HG03439 (cell line): ENCODE results near the gene ENTPD2.

Experiments used
- ATAC-seq: cut with Tn5 transposase; IDR thresholded peaks from one replicate; pipeline ENCODE4 v1.9.1; 2021; ENCODE audit warnings: mild to moderate bottlenecking, moderate library complexity; ENCODE audit not compliant: unreplicated experiment

Gene ENTPD2

GRCh38 chr9:137053944-137054931 is at the start of gene ENTPD2:
Gene ENTPD2 (minus strand): TSS chr9:137054061. CDS start chr9:137053997, 64 bp downstream.
- ATAC-seq = no peak

DNA sequence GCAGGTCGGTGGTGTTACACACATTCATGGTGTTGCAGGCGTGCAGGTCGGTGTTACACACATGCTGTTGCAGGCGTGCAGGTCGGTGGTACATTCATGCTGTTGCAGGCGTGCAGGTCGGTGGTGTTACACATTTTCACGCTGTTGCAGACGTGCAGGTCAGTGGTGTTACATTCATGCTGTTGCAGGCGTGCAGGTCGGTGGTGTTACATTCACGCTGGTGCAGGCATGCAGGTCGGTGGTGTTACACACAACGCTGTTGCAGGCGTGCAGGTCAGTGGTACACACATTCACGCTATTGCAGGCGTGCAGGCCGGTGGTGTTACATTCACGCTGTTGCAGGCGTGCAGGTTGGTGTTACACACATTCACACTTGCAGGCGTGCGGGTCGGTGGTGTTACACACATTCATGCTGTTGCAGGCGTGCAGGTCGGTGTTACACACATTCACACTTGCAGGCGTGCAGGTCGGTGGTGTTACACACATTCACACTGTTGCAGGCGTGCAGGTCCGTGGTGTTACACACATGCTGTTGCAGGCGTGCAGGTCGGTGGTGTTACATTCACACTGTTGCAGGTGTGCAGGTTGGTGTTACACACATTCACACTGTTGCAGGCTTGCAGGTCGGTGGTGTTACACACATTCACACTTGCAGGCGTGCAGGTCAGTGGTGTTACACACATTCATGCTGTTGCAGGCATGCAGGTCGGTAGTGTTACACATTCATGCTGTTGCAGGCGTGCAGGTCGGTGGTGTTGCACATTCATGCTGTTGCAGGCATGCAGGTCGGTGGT is 49.5 kb upstream of the ENTPD2 start:
- no peak for ATAC-seq

- ATAC-seq = no peak
Measured at GRCh38 chr9:137099231-137099630, 45.4 kb upstream of the ENTPD2 start.

- no peak for ATAC-seq
Measured at GRCh38 chr9:137097761-137098462, 44.1 kb upstream of the ENTPD2 start.

DNA sequence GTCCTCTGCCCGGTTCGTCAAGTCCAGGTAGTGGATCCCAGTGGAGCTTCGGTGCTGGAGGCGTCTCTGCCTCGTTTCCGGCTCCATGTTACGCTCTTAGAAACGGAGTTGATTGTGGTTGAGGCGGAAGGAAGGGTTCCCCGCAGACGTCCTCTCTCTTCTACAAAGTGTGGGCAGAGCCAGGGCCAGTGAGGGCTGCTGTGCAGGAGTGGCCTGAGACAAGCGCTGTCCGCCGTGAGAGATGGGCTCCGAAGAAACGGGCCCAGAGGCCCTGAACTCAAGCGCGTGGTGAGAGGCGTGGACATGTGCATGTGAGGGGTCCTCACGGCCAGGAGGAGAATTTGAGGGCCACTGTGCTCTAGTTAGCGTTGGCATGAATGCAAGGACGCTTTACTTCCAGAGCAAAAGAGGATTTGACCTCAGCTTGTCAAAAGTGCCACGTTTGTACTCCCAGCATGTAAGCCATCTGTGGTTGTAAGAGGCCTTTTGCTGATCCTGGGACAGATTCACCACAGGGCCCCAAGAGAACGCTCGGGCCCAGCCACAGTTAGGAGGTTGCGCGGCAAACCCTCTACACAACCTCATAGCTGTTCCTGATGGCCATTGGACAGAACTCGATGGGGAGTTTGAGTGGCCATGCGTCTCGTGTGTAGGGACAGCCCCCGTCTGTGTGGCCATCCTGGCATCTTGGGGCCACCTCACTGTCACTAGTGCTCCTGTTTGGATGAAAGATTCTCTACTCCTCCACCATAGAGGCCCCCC is 43.1 kb upstream of the ENTPD2 start:
- no peak for ATAC-seq

GRCh38 chr9:137095664-137096517 is 42.0 kb upstream of the ENTPD2 start:
- ATAC-seq = peak; percentile 83

- no peak for ATAC-seq
Measured at GRCh38 chr9:137089232-137089947, 35.5 kb upstream of the ENTPD2 start.

DNA sequence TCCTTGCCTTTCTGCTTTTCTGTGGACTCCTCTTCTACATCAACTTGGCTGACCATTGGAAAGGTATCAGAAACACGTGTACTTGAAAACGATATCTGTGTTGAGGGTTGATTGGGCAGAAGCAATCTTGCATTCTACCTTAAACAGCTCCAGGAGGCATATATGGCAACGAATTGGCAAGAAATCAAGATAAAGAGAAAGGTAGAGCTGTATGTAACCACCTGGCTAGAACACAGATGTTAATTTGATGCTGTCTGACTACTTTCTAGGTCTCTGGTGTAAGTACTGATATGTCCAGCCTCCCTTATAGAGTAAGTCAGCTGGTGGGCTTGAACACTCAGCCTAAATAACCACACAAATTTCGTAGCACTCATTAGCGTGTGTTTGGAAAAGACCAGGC is 34.3 kb upstream of the ENTPD2 start:
- no peak for ATAC-seq

DNA sequence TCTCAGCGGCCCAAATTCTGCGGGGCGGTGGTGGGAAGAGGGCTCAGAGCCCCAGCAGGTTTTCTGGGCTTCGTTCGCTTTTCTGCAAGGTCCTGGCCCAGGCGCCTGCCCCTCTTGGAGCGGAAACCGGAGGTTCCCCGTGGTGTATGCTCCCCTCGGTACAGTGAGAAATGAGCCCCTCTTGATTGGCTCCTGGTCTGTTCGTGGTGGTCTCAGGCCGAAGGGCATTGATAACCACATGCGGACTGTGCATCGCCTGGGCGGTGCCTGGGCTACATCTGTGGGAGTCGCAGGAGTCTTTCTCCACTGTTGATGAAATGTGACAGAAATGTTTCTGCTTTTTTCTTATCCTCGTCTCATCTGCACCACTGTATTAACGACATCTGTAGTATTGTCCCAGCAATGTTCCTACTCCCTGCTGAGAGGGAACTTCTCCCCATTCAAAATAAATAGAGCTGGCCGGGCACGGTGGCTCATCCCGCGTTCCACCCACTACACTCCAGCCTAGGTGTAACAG is 33.6 kb upstream of the ENTPD2 start:
- peak; percentile 2 for ATAC-seq

- ATAC-seq = peak; percentile 78
Measured at GRCh38 chr9:137086531-137087408, 32.9 kb upstream of the ENTPD2 start, which contains the start of gene MAN1B1. Gene MAN1B1 (plus strand): TSS chr9:137086985. CDS start chr9:137087000, 15 bp downstream.

DNA sequence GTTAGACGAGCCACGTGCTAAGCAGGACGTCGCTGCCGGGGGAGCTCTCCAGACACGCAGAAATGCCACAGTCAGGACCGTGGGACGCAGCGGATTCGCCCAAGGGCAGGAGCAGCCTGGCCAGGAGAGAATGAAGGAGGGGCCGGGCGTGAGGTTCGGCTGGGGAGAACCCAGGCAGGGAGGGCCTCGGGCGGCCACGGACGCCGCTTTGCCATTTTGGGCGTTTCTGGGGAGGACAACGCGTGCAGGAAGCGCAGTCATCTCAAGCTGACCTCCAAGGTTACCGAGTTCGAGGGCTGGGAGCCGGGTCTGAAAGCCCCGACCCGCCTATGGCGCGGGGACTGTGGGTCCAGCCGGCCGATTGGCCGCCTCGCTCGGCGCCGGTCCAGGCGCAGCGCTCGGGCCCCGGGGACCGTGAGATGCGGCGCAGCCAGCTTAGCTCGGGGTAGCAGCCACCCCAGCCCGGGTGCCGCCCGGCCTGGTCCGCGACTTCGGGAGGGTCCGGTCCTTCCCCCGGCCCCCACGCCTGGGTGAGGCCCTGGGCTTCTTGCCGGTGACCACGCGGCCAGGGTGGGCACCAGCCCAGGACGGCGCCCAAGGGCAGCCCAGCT is 32.2 kb upstream of the ENTPD2 start:
- peak; percentile 13 for ATAC-seq

- ATAC-seq = no peak
Measured at GRCh38 chr9:137084526-137084925, 30.7 kb upstream of the ENTPD2 start.

DNA sequence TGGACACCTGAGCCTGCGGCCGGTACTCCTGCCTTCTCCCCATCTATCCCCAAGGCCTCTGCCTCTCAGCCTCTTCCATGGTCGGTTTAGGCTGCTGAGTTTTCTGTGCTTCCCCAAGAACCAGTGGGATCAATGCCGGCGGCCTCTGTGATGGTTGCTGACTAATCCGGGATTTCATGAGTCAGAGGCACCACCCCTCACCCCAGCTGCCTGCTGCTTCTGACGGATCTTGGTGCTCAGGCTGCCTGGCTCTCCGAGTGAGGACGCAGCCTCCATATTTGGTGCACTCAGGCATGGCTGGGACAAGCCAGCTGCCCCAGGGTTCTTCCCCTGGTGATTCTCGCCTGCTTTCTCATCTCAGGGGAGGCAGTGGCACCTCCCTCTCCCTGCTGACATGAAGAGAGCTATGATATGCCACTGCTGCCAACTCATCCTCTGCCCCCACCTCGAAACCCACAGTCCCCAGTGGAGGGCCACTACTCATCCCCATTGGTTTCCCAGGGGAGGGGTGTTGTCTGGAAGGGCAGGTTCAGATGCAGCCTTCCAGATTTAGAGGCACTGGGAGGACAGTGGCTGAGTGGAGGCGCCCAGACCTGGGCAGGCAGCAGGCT is 29.6 kb upstream of the ENTPD2 start:
- ATAC-seq = no peak

- no peak for ATAC-seq
Measured at GRCh38 chr9:137082925-137083290, 29.0 kb upstream of the ENTPD2 start.

- no peak for ATAC-seq
Measured at GRCh38 chr9:137082222-137082924, 28.5 kb upstream of the ENTPD2 start.
